LoVo (cell line): ENCODE results near the gene EVX1.

Experiments used
- DNase-seq: peaks from one replicate; pipeline ENCODE4 v3.0.0-alpha.2; 2016; ENCODE audit warnings: low spot score

The EVX1 gene

GRCh38 chr7:27242555-27243339 is at the start of gene EVX1:
Gene EVX1, plus strand, starts transcription at chr7:27242802. Its CDS starts 229 bp downstream, at chr7:27243031.
- peak; percentile 59 for DNase-seq

- no peak for DNase-seq
These were observed 49.1 kb upstream of the EVX1 start for GRCh38 chr7:27193335-27194001.

- DNase-seq = no peak
These were observed 48.6 kb upstream of the EVX1 start for GRCh38 chr7:27194002-27194352.

DNA sequence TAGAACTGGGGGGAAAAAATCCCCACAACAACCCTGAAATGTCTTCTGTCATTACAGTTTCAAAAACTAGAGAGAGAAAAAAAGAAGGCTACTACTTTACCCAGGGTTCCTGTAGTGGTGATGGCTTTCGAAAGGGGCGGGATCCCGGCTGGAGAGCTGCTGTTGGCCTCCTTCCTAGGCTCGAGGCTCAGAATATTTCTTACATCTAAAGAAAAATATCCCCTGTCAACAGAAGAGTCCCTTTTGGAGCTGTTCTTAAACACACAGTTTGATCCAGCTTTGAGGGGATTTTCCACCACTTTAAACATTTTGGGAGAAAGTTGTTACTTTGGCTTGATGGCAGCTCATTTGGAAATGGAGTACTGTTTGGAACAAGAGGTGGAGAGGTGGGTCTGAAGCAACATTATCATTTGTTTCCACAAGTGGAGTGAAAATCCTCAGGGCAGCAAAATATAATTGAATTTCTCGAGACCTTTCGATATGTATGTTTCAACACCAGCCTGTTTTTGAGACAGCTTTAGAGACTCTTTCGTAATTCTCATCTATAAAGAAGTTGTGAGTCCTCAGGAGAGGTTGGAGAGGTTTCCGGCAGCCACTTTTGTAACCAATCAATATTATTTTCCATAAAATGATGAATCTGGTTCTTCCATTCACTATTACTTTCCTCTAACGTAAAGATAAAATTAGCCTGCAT is 47.8 kb upstream of the EVX1 start:
- DNase-seq = peak; percentile 34

DNA sequence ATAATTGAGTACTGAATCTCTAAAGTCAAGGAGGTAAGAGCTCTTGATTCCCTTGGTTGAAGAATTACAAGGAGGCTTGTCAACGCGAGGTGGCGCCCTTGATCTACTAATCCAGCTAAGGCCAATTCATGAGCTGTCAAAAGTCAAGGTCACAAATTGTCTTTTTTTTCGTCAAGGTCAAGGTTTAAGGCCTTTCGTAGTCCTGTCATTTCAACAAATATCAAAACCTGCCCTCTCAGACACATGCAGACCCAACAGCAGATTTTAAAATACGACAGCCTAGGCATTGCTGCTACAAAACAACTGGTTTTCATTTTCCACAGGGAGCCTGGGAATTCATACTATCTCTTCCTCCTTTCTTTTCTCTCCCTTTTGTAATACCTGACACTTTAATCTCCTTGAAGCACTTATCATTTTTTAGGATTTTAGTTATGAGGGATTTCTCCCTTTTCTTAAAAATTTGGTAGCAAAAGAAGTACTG is 46.3 kb upstream of the EVX1 start:
- DNase-seq = peak; percentile 94

GRCh38 chr7:27197137-27198042 is 45.2 kb upstream of the EVX1 start:
- peak; percentile 47 for DNase-seq

DNA sequence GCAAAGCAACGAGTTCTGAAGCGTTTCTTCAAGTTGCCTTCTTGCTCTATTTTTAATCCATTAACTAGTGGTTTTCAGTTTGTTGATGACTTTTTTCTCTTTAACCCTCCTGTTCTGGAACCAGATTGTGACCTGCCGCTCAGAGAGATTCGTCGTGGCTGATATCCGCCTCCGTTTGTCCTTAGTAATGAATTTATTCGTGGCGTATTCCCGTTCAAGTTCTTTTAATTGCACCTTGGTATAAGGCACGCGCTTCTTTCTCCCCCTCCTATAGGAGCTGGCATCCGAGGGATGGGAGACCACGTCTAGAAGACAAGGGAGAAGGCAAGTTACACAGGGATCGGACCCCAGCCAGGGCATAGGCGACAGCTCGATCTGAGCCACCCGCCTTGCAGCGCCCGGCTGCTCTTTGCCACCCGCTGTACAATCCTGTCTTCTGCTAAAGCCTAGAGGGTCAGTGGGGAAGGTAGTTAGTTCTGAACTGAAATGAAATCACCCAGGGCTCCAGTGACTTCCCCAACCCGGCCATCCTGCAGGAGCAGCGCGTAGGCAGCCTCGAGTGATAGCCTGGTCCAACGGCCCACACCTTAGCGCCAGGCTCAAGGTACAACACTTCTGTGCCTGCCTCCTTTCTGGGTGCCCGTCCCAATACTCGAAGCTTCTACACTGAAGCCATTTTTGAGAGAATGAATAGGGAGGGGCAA is 44.3 kb upstream of the EVX1 start:
- DNase-seq = peak; percentile 39

- DNase-seq = peak; percentile 30
These were observed 43.5 kb upstream of the EVX1 start for GRCh38 chr7:27198871-27199801.

DNA sequence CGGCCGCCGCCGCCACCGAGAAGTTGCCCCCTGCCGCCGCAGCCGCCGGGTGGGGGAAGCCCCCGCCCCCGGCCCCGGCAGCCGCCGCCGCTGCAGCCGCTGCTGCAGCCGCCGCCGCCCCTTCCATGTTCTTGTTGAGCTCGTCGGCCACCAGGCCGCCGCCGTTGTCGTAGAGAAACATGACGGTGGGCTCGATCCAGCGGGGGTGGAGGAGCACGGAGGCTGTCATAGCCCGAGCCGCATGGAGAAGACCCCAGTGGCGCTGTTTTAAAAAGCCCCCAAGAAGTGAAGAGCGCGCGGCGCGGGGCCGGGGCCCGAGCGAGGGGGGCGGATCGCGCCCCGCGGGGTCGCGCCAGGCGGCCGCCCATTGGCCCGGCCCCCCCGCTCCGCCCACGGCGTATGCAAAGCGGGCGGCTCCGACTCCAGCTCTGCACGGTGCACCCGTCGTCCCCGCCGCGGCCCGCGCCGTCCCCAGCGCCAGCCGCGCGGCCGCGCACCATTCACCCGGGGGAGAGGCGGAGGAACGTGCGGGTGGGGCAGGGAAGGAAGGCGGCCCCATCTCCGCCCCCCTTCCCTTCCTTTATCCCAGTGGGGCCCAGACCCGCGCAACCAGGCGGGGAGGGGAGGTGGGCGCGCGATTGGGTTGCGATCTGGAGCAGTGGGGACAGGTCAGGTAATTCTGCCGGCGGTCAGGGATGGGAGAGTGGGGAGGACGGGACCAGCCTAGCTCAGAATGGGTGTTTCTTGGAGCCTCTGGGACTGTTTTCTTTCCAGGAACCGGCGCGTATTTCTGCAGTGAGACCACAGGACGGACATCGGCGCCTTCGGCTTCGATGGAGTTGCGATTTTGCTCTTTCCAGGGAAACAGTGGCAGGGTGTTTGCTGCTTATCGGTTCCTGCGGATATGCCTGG is 42.5 kb upstream of the EVX1 start, which contains the start of gene HOXA13:
Gene HOXA13 (minus strand): TSS at position 243 of the 912 bp plus-strand sequence. CDS start 14 bp downstream, at position 229.
- peak; percentile 96 for DNase-seq

DNA sequence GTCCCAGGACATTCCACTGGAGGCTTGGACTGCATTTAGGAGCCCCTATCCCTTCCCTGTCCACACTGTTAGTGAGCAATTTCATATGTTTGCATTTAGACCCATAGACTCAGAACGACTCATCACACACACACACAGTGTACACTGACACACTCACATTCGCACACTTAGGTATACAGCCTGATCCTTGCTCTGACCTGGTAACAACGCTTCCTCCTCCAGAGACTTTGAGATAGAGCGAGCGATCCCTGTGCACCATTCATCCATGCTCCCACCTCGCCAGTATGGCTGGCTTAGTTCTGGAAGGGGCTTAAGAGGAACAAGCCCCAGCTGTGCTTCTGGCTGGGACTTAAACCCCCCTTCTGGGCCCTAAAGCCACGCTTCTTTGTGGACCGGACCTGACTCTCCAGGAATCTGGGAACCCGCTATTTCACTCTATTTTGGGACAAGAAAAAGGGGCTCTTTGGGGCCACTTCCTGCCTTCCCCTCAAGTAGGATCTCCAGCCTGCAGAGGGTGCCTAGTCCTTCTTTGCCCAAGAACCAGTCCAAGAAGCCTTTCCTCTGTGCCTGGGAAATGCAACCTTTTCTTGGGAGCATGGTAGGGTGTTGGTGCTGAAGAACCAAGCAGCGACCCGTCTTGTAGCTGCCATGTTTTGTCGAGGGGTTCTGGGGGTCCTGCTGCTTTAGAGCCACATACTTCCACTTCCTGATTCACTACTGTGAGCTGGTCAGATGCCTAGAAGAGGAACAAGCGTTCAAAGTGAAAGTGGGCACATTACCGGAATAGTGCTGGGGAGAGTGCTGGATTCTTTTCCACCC is 41.6 kb upstream of the EVX1 start:
- peak; percentile 49 for DNase-seq

GRCh38 chr7:27201580-27202017 is 41.0 kb upstream of the EVX1 start:
- no peak for DNase-seq

- DNase-seq = peak; percentile 42
These were observed 40.4 kb upstream of the EVX1 start for GRCh38 chr7:27202018-27202861.

DNA sequence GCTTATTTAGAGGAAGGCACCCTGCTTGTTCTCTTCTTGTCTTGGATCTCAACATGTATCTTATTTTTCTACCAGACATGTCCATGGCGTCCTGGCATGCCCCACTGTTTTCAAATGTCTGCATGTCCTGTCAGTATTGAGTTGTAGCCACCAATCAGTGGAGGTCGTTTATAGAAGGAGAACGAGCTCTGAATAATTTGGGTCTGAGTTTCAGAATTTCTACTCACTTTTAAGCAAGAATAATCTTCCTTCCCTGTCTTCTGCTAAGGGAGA is 39.8 kb upstream of the EVX1 start:
- peak; percentile 44 for DNase-seq

- DNase-seq = peak; percentile 35
These were observed 39.1 kb upstream of the EVX1 start for GRCh38 chr7:27203365-27203953.

- DNase-seq = no peak
These were observed 38.5 kb upstream of the EVX1 start for GRCh38 chr7:27203964-27204594.

DNA sequence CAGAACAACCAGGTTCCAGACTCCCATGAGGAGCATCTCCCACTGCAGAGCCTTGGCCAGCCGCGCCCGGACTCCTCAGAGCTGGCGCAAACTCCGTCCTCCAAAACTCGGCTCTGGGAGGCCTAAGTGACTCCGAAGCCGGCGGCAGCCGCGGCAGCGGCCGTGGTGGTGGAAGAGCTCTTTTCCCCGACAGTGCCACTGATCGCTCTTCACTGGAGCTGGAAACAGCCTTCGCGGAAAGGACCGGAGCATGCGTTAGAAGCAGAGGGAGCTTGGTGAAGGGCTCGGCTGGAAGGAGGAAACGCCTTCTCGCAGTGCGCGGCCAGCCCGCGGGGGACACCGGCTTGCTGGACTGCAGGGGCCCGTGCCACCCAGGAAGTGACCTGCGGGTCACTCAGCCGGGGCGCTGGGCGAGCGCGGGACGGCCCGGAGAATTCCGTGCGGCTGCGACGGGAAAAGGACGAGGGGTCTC is 37.7 kb upstream of the EVX1 start:
- peak; percentile 62 for DNase-seq
